Epithelial cell of esophagus (primary cell): ENCODE results near the gene G6PD.

Experiments used
- DNase-seq: peaks from one replicate; pipeline ENCODE4 v3.0.0; 2010; ENCODE audit warnings: low read depth
- H3K4me3 ChIP-seq: 2 replicates; pipeline ENCODE4 v1.5.1; 2011; ENCODE audit warnings: mild to moderate bottlenecking, low read length, control low read depth
- CTCF ChIP-seq: IDR thresholded peaks from 2 replicates; pipeline ENCODE4 v1.5.1; 2011; ENCODE audit warnings: low read depth, mild to moderate bottlenecking, low read length, control low read depth, inconsistent platforms; ENCODE audit not compliant: insufficient read depth; ENCODE audit errors: missing control alignments

G6PD gene

GRCh38 chrX:154525606-154526490 lies 20.8 kb downstream of the G6PD start:
- DNase-seq: peak; percentile 62
- TF ChIP-seq CTCF: no peak

GRCh38 chrX:154519389-154519788 lies 27.3 kb downstream of the G6PD start:
- H3K4me3 ChIP-seq: no peak overlapping the region

More at GRCh38 chrX:154525606-154526490, 20.8 kb downstream of the G6PD start:
- no peak overlapping the region for H3K4me3 ChIP-seq

GRCh38 chrX:154517101-154517781 lies 29.4 kb downstream of the G6PD start:
- no peak overlapping the region for H3K4me3 ChIP-seq
- DNase-seq: no peak
- TF ChIP-seq CTCF: no peak

More at GRCh38 chrX:154519389-154519788, 27.3 kb downstream of the G6PD start:
- no peak for DNase-seq
- TF ChIP-seq CTCF: no peak

- H3K4me3 ChIP-seq: peak overlapping the region; percentile 34
- DNase-seq: no peak
- TF ChIP-seq CTCF: no peak
These were observed 30.0 kb downstream of the G6PD start for GRCh38 chrX:154516656-154517100.

- peak; percentile 90 for DNase-seq
- TF ChIP-seq CTCF: no peak
- peak within 1 kb of the TSS; percentile 62 for H3K4me3 ChIP-seq
These were observed 30.5 kb downstream of the G6PD start, which contains the start of gene FAM3A for GRCh38 chrX:154515966-154516655. TSS of gene FAM3A (minus strand) at chrX:154516232. CDS start at chrX:154515772, 460 bp downstream.

GRCh38 chrX:154515090-154515965 lies 31.3 kb downstream of the G6PD start:
- peak; percentile 17 for DNase-seq
- no peak for TF ChIP-seq CTCF

More at GRCh38 chrX:154515090-154515965, 31.3 kb downstream of the G6PD start:
- peak overlapping the region; percentile 62 for H3K4me3 ChIP-seq
